Skeletal muscle satellite cell (primary cell): Measurements from ENCODE around the gene BRPF3.

Experiments used
- H3K27me3 ChIP-seq: 2 replicates; pipeline ENCODE4 v1.7.0; 2013; ENCODE audit warnings: low read length; ENCODE audit not compliant: control insufficient read depth, insufficient read depth
- H3K36me3 ChIP-seq: 2 replicates; pipeline ENCODE4 v1.7.0; 2013; ENCODE audit warnings: mild to moderate bottlenecking, control low read depth, low read length; ENCODE audit not compliant: insufficient read depth
- H3K4me1 ChIP-seq: 2 replicates; pipeline ENCODE4 v1.7.0; 2013; ENCODE audit warnings: low read length; ENCODE audit not compliant: control insufficient read depth, insufficient read depth
- H3K4me2 ChIP-seq: 2 replicates; pipeline ENCODE4 v1.7.0; 2013; ENCODE audit warnings: mild to moderate bottlenecking, low read length
- H3K4me3 ChIP-seq: 2 replicates; pipeline ENCODE4 v1.7.0; 2013; ENCODE audit warnings: low read length
- H3K9ac ChIP-seq: 2 replicates; pipeline ENCODE4 v1.7.0; 2013; ENCODE audit warnings: mild to moderate bottlenecking, low read depth, low read length, moderate library complexity
- H3K9me3 ChIP-seq: replicated peaks from 2 replicates; pipeline ENCODE4 v1.7.0; 2013; ENCODE audit warnings: mild to moderate bottlenecking, control low read depth, low read length

Gene BRPF3

DNA sequence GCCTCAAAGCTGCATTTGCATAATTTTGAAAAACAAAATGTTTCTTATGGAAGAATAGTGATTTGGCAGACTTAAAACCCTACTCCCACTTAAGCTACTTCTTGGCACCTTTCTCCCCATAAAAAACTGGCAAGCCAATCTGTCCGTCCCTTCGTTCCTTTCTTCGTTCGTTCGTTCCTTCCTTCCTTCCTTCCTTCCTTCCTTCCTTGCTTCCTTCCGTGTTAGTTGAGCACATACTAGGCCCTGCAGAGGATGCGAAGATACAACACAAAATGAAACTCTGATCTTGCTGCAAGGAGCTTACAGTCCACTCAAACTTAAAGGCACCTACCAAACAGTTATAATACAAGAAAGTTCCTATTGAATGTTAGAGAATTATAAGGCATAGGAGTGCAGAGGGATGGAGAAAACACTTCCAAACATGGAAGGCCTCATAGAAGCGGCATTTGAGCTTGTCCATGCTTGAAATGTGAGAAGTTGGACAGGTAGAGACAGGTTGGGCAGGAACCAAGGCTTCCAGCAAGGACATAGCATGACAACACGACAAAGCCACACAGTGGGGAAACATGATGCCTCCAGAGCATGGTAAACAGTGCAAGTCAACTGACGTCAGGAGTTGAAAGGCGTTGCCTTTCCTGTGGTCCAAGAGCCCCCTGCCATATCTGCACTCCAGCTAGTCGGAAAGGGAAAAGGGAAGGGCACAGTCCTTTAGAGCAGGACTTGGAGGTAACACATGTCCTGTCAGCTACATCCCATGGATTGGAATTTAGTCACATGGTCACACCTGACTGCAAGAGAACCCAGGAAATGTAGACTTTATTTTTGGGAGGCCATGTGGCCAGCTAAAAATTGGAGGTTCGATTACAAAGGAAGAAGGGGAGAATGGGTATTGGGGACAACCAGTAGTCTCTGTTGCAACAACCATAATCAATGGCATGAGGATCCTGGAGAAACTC is 80.3 kb downstream of the BRPF3 start:
- no peak overlapping the region for H3K4me3 ChIP-seq
- no peak overlapping the region for H3K4me2 ChIP-seq
- no peaks in the 10 kb centered on the region for H3K36me3 ChIP-seq
- H3K27me3 ChIP-seq, result peaks cover 78% of the 10 kb centered on the region
- H3K9ac ChIP-seq, result no peak overlapping the region
- no peaks in the 10 kb centered on the region for H3K9me3 ChIP-seq
- no peaks in the 10 kb centered on the region for H3K4me1 ChIP-seq

DNA sequence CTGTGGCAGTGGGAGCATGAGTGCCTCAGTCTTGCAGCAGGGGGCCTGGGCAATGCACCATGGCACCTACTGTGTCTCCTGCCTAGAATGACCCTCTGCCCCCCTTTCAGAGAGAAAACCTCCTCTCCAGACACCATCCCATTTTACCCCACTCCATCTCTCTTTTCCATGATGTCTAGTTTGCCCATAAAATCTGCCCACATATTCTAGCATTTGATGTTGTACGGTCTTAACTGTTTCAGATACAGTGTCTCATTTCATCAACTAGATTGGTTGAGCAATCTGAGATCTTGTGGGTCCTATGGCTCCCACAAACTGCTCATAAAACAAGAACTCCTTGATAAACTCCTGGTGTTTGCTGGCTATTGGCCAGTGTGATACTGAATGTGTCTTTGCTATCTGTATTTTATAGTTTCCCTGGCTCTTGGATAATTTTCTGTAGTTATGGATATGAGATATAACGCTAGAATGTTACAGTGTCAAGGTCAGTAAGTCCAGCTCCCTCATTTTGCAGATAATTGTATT is 81.5 kb downstream of the BRPF3 start:
- H3K9me3 ChIP-seq, result no peaks in the 10 kb centered on the region
- H3K4me1 ChIP-seq, result no peaks in the 10 kb centered on the region
- H3K4me2 ChIP-seq, result no peak overlapping the region
- no peak overlapping the region for H3K4me3 ChIP-seq
- no peaks in the 10 kb centered on the region for H3K36me3 ChIP-seq
- no peak overlapping the region for H3K9ac ChIP-seq
- H3K27me3 ChIP-seq, result peaks cover 80% of the 10 kb centered on the region

DNA sequence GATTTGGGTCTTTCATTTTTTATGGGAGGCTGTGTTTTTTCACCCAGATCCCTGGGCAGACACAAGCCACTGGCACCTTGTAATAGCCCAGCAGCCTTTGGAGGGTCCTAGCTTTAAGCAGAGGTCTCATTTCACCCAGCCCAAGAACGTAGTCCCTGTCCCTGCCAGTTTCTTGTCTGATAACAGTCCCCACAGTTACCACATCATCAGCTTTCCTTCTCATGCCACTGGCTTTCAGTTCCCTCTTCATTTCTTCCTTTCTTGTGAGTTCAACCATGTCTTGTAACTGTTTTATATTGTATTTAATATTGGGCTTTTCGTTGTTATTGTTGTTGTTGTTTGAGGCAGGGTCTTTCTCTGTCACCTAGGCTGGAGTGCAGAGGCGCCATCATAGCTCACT is 83.9 kb downstream of the BRPF3 start:
- no peak overlapping the region for H3K4me3 ChIP-seq
- peaks cover 86% of the 10 kb centered on the region for H3K27me3 ChIP-seq
- no peaks in the 10 kb centered on the region for H3K4me1 ChIP-seq
- no peaks in the 10 kb centered on the region for H3K36me3 ChIP-seq
- no peaks in the 10 kb centered on the region for H3K9me3 ChIP-seq
- no peak overlapping the region for H3K4me2 ChIP-seq
- H3K9ac ChIP-seq, result no peak overlapping the region

DNA sequence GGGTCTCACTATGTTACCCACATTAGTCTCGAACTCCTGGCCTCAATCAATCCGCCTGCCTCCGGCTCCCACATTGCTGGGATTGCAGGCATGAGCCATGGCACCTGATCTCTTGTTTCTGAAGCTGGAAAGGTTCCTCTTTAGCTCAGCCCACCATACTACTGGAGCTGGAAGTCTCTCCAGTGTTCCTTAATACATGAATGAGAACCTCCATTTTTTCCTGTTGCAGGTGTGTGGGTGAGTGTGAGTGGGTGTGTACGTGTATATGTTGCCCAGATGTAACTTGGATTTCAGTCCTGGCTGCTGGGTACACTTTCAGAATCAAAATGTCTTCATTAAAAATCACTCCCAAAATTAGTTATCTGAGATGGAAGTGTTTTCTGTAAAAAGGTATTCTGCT is 84.4 kb downstream of the BRPF3 start:
- Histone ChIP-seq H3K36me3 (no peaks in the 10 kb centered on the region), H3K4me1 (no peaks in the 10 kb centered on the region), H3K4me3 (no peak overlapping the region), H3K27me3 (peaks cover 88% of the 10 kb centered on the region), H3K9me3 (no peaks in the 10 kb centered on the region), H3K4me2 (no peak overlapping the region), H3K9ac (no peak overlapping the region)
